H9 (cell line): ENCODE data around the gene HNRNPH1. TPM values are rescaled to one million over a fixed set of nuclear protein-coding genes. Genes with fewer than 3 reads are reported as not detected.
"Not testable (repeated sequence)": the region's sequence is repeated elsewhere in the genome, so short reads cannot be mapped to it uniquely, and the experiment has no call there.

ENCODE experiments used
- DNase-seq: peaks from one replicate; pipeline ENCODE4 v3.0.0-alpha.2; 2017
- H2AFZ ChIP-seq: one replicate; pipeline ENCODE4 v1.6.1; 2013; ENCODE audit warnings: mild to moderate bottlenecking, low read length, control low read depth, moderate library complexity
- H2AK5ac ChIP-seq: 2 replicates; pipeline ENCODE4 v1.6.1; 2013; ENCODE audit warnings: low read length, control low read depth, mixed read lengths; ENCODE audit not compliant: insufficient read length
- H2BK120ac ChIP-seq: one replicate; pipeline ENCODE4 v1.6.1; 2013; ENCODE audit warnings: low read depth, mild to moderate bottlenecking, low read length, control low read depth, inconsistent platforms; ENCODE audit not compliant: poor library complexity, severe bottlenecking
- H2BK12ac ChIP-seq: 2 replicates; pipeline ENCODE4 v1.6.1; 2013; ENCODE audit warnings: low read length, control low read depth, mixed read lengths, low read depth; ENCODE audit not compliant: insufficient read length
- H2BK15ac ChIP-seq: 2 replicates; pipeline ENCODE4 v1.6.1; 2013; ENCODE audit warnings: low read depth, low read length, control low read depth
- H2BK20ac ChIP-seq: one replicate; pipeline ENCODE4 v1.6.1; 2013; ENCODE audit warnings: low read depth, mild to moderate bottlenecking, low read length, control low read depth, inconsistent platforms; ENCODE audit not compliant: poor library complexity, severe bottlenecking
- H2BK5ac ChIP-seq: 2 replicates; pipeline ENCODE4 v1.6.1; 2013; ENCODE audit warnings: low read length, control low read depth, mixed read lengths; ENCODE audit not compliant: insufficient read length
- H3K14ac ChIP-seq: 2 replicates; pipeline ENCODE4 v1.6.1; 2013; ENCODE audit warnings: low read length, control low read depth; ENCODE audit not compliant: insufficient read depth
- H3K18ac ChIP-seq: 2 replicates; pipeline ENCODE4 v1.6.1; 2013; ENCODE audit warnings: low read depth, mild to moderate bottlenecking, mixed read lengths, low read length, control low read depth; ENCODE audit not compliant: insufficient read length
- H3K23ac ChIP-seq: 2 replicates; pipeline ENCODE4 v1.6.1; 2013; ENCODE audit warnings: low read length, control low read depth, mixed read lengths, low read depth; ENCODE audit not compliant: insufficient read length
- H3K23me2 ChIP-seq: 2 replicates; pipeline ENCODE4 v1.6.1; 2013; ENCODE audit warnings: low read depth, mild to moderate bottlenecking, mixed read lengths, low read length, control low read depth; ENCODE audit not compliant: insufficient read length, poor library complexity, severe bottlenecking
- H3K27ac ChIP-seq: 2 replicates; pipeline ENCODE4 v1.5.1; 2013; ENCODE audit warnings: low read length, control low read depth, mixed read lengths, low read depth; ENCODE audit not compliant: insufficient read length
- H3K27me3 ChIP-seq: 2 replicates; pipeline ENCODE4 v1.6.1; 2013; ENCODE audit warnings: low read length, control low read depth, inconsistent platforms; ENCODE audit not compliant: insufficient read depth
- H3K4ac ChIP-seq: 2 replicates; pipeline ENCODE4 v1.6.1; 2013; ENCODE audit warnings: low read depth, mild to moderate bottlenecking, control low read depth, inconsistent platforms, low read length, moderate library complexity
- H3K4me1 ChIP-seq: 2 replicates; pipeline ENCODE4 v1.6.1; 2013; ENCODE audit warnings: low read length, control low read depth, inconsistent platforms; ENCODE audit not compliant: insufficient read depth
- H3K4me2 ChIP-seq: 2 replicates; pipeline ENCODE4 v1.6.1; 2013; ENCODE audit warnings: low read length, control low read depth, mixed read lengths; ENCODE audit not compliant: insufficient read length, insufficient read depth
- H3K56ac ChIP-seq: 2 replicates; pipeline ENCODE4 v1.6.1; 2013; ENCODE audit warnings: low read depth, mild to moderate bottlenecking, mixed read lengths, low read length, control low read depth; ENCODE audit not compliant: insufficient read length
- H3K79me1 ChIP-seq: 2 replicates; pipeline ENCODE4 v1.6.1; 2013; ENCODE audit warnings: low read depth, mild to moderate bottlenecking, moderate library complexity, low read length, control low read depth, inconsistent platforms; ENCODE audit not compliant: insufficient read depth, poor library complexity, severe bottlenecking
- H3K79me2 ChIP-seq: 2 replicates; pipeline ENCODE4 v1.6.1; 2013; ENCODE audit warnings: low read length, control low read depth, inconsistent platforms; ENCODE audit not compliant: insufficient read depth
- H3K9ac ChIP-seq: 2 replicates; pipeline ENCODE4 v1.6.1; 2013; ENCODE audit warnings: low read length, control low read depth, mixed read lengths; ENCODE audit not compliant: insufficient read length; ENCODE audit errors: extremely low read depth
- H3K9me3 ChIP-seq: one replicate; pipeline ENCODE4 v1.6.1; 2013; ENCODE audit warnings: low read depth, low read length, inconsistent platforms; ENCODE audit not compliant: control insufficient read depth
- H3T11ph ChIP-seq: one replicate; pipeline ENCODE4 v1.6.1; 2013; ENCODE audit warnings: mild to moderate bottlenecking, low read length, control low read depth, inconsistent platforms
- H4K20me1 ChIP-seq: one replicate; pipeline ENCODE4 v1.6.1; 2013; ENCODE audit not compliant: control insufficient read depth, insufficient read length, insufficient read depth
- H4K5ac ChIP-seq: 2 replicates; pipeline ENCODE4 v1.6.1; 2013; ENCODE audit warnings: low read depth, mild to moderate bottlenecking, mixed read lengths, low read length, control low read depth; ENCODE audit not compliant: insufficient read length
- H4K8ac ChIP-seq: replicated peaks from 2 replicates; pipeline ENCODE4 v1.6.1; 2013; ENCODE audit warnings: low read length, control low read depth, mixed read lengths, low read depth; ENCODE audit not compliant: insufficient read length
- H4K91ac ChIP-seq: 2 replicates; pipeline ENCODE4 v1.6.1; 2013; ENCODE audit warnings: low read depth, mild to moderate bottlenecking, moderate library complexity, mixed read lengths, low read length, control low read depth; ENCODE audit not compliant: insufficient read length
- H3K27ac Mint-ChIP-seq, 3 experiments: 2 replicates in 2 of 3; 3 replicates in 1 of 3; pipeline ENCODE4 v1.8.0; 2020 to 2021; ENCODE audit warnings: mixed read lengths in 3 of 3, mild to moderate bottlenecking in 1 of 3, moderate library complexity in 1 of 3
- H3K27me3 Mint-ChIP-seq: 2 replicates; pipeline ENCODE4 v1.8.0; 2021; ENCODE audit warnings: low read depth, mild to moderate bottlenecking, moderate library complexity, mixed read lengths
- H3K36me3 Mint-ChIP-seq, 3 experiments: 2 replicates in 2 of 3; 3 replicates in 1 of 3; pipeline ENCODE4 v1.8.0; 2020 to 2021; ENCODE audit warnings: low read depth in 3 of 3, mixed read lengths in 3 of 3; ENCODE audit not compliant: insufficient read depth in 1 of 3
- H3K4me1 Mint-ChIP-seq, 2 experiments: 2 replicates each; pipeline ENCODE4 v1.8.0; 2020; ENCODE audit warnings: mixed read lengths in 2 of 2
- H3K4me3 Mint-ChIP-seq, 2 experiments: 2 replicates in 1 of 2; 3 replicates in 1 of 2; pipeline ENCODE4 v1.8.0; 2020 to 2021; ENCODE audit warnings: mild to moderate bottlenecking in 2 of 2, mixed read lengths in 2 of 2, moderate library complexity in 1 of 2
- H3K9me3 Mint-ChIP-seq, 2 experiments: 2 replicates in 1 of 2; 3 replicates in 1 of 2; pipeline ENCODE4 v1.8.0; 2020; ENCODE audit warnings: mild to moderate bottlenecking in 2 of 2, mixed read lengths in 2 of 2, moderate library complexity in 1 of 2
- WGBS: extraction: QIAGEN DNeasy Blood & Tissue Kit; methylation state at CpG from one replicate; pipeline ENCODE4 v1.1.7; 2013; ENCODE audit warnings: missing lambda C conversion rate, low lambda C conversion rate, mixed read lengths; ENCODE audit not compliant: insufficient read length; ENCODE audit errors: extremely low coverage; 5-methylcytosine and 5-hydroxymethylcytosine counted together
- total RNA-seq: library from RNA; stranded (reverse); gene quantifications from 2 replicates; pipeline ENCODE4 v1.2.1, GENCODE V29; 2021

HNRNPH1 gene
- total RNA-seq, 1 experiment from 2014 or later = 1,066 TPM

GRCh38 chr5:179643141-179643920 lies 19.9 kb upstream of the HNRNPH1 start:
- not testable (repeated sequence) for DNase-seq, H3K9me3 ChIP-seq, H4K20me1 ChIP-seq, H3K27ac ChIP-seq, H3K9me3 Mint-ChIP-seq, H3K4me3 Mint-ChIP-seq, H2AFZ ChIP-seq, H3K56ac ChIP-seq, H3K27ac Mint-ChIP-seq, H3K4me1 Mint-ChIP-seq, H2BK120ac ChIP-seq, H3K36me3 Mint-ChIP-seq, H2AK5ac ChIP-seq, H3K14ac ChIP-seq, H2BK5ac ChIP-seq, H3K4ac ChIP-seq, H3K23ac ChIP-seq, H3K18ac ChIP-seq, H3K27me3 Mint-ChIP-seq, H4K91ac ChIP-seq, H3K79me1 ChIP-seq, H4K8ac ChIP-seq, H2BK12ac ChIP-seq, H3K4me1 ChIP-seq, H3K79me2 ChIP-seq, H2BK15ac ChIP-seq, H3K9ac ChIP-seq, H3K27me3 ChIP-seq, H4K5ac ChIP-seq, H3K4me2 ChIP-seq, H2BK20ac ChIP-seq, H3T11ph ChIP-seq, H3K23me2 ChIP-seq
- WGBS = no CpG with 5 or more reads among the region's 16 CpGs

DNA sequence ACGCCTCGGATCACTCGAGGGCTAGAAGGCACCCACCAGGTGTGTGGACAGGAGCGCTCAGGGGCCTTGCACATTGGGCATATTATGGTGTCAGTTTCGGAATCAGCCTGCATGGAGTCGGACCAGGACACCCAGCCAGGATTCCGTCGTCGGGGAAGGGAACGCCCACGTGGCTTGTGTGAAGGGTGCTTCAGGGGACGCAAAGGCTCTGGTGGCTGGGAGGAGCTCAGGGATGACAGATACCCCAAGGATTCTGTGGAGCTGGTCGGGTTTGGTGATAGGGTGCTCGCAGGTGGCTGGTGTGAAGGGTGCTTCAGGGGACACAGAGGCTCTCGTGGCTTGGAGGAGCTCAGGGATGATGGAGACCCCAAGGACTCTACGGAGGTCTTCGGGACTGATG lies 19.2 kb upstream of the HNRNPH1 start:
- no CpG with 5 or more reads among the region's 17 CpGs for WGBS
- not testable (repeated sequence) for H3K79me2 ChIP-seq, H3K56ac ChIP-seq, H3K27ac ChIP-seq, DNase-seq, H3K18ac ChIP-seq, H3K27me3 Mint-ChIP-seq, H2AFZ ChIP-seq, H4K20me1 ChIP-seq, H3K9ac ChIP-seq, H3K4me1 Mint-ChIP-seq, H3K9me3 ChIP-seq, H3K4ac ChIP-seq, H3K4me1 ChIP-seq, H3K4me2 ChIP-seq, H2BK5ac ChIP-seq, H2AK5ac ChIP-seq, H2BK15ac ChIP-seq, H3K4me3 Mint-ChIP-seq, H3K9me3 Mint-ChIP-seq, H3K23me2 ChIP-seq, H3K79me1 ChIP-seq, H3T11ph ChIP-seq, H3K27me3 ChIP-seq, H2BK20ac ChIP-seq, H4K5ac ChIP-seq, H4K8ac ChIP-seq, H2BK12ac ChIP-seq, H2BK120ac ChIP-seq, H3K36me3 Mint-ChIP-seq, H3K27ac Mint-ChIP-seq, H4K91ac ChIP-seq, H3K23ac ChIP-seq, H3K14ac ChIP-seq
